ENCODE data around the gene MKRN3. TPM values are rescaled to one million over a fixed set of nuclear protein-coding genes. Genes with fewer than 3 reads are reported as not detected.

The MKRN3 gene
- total and polyA plus RNA-seq, 7 donors = 0.62 to 6.0 (median 1.3) TPM

DNA sequence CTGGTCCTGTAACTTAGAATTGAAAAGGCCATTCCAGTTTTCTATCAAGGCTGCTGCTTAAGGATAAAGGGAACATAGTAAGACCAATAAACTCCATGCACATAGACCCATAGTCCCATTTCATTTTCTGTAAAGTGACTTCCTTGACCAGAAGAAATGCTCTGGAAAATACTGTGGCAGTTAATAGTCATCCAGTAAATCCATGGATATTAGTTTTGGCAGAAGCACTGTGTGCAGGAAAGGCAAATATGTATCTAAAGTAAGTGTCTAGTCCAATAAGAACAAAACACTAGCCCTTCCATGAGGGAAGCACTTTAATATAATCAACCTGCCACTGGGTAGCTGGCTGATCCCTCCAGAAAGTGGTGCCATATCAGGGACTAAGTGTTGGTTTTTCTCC is 19.3 kb upstream of the MKRN3 start:
- Histone ChIP-seq H3K36me3 (ENCODE audit: insufficient read depth in 1 of 2, low read depth in 1 of 2) (no peaks in the 10 kb centered on the region), H3K4me3 (no peak overlapping the region), H3K9me3 (no peaks in the 10 kb centered on the region), H3K4me1 (no peaks in the 10 kb centered on the region), H3K27me3 (ENCODE audit: insufficient read depth in 3 of 3, low read length in 2 of 3) (no peaks in the 10 kb centered on the region), H3K27ac (no peak overlapping the region)
- ATAC-seq = no peak
- intact Hi-C loops (cut with DNase I) = no loop called here
- DNase-seq = no peak
- TF ChIP-seq, protein P1, sequence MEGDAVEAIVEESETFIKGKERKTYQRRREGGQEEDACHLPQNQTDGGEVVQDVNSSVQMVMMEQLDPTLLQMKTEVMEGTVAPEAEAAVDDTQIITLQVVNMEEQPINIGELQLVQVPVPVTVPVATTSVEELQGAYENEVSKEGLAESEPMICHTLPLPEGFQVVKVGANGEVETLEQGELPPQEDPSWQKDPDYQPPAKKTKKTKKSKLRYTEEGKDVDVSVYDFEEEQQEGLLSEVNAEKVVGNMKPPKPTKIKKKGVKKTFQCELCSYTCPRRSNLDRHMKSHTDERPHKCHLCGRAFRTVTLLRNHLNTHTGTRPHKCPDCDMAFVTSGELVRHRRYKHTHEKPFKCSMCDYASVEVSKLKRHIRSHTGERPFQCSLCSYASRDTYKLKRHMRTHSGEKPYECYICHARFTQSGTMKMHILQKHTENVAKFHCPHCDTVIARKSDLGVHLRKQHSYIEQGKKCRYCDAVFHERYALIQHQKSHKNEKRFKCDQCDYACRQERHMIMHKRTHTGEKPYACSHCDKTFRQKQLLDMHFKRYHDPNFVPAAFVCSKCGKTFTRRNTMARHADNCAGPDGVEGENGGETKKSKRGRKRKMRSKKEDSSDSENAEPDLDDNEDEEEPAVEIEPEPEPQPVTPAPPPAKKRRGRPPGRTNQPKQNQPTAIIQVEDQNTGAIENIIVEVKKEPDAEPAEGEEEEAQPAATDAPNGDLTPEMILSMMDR (IDR thresholded peaks at IDR 0.05) = no peak

DNA sequence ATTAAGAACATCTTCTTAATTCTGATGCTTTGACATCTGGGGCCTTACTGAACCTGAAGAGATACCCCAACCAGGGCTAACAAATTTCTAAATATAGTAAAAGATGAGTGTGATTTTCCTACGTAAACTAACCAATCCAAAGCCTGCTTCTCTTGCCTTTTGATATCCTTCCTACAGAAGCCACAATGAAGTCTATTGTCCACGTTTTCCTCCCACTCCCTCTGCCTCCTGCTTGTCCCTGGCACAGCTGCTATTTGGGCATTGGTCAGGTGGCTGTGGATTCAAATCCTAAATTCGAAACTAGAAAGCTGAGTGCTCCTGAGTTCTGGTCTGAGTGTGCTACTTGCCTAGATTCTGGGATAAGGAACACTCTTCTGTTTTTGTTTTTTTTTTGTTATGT is 17.4 kb upstream of the MKRN3 start:
- no peaks in the 10 kb centered on the region for H3K36me3 ChIP-seq (ENCODE audit: insufficient read depth in 1 of 2, low read depth in 1 of 2)
- H3K27ac ChIP-seq = no peak overlapping the region
- H3K4me1 ChIP-seq = no peaks in the 10 kb centered on the region
- DNase-seq = no peak
- H3K4me3 ChIP-seq = no peak overlapping the region
- H3K9me3 ChIP-seq = no peaks in the 10 kb centered on the region
- intact Hi-C loops (cut with DNase I) = no loop called here
- WGBS, 3 donors = 34 to 38% (median 37%) methylated on average over 3 of the region's 3 CpGs
- TF ChIP-seq, protein P1 (IDR thresholded peaks at IDR 0.05) = no peak
- no peak for ATAC-seq
- no peaks in the 10 kb centered on the region for H3K27me3 ChIP-seq (ENCODE audit: insufficient read depth in 3 of 3, low read length in 2 of 3)

DNA sequence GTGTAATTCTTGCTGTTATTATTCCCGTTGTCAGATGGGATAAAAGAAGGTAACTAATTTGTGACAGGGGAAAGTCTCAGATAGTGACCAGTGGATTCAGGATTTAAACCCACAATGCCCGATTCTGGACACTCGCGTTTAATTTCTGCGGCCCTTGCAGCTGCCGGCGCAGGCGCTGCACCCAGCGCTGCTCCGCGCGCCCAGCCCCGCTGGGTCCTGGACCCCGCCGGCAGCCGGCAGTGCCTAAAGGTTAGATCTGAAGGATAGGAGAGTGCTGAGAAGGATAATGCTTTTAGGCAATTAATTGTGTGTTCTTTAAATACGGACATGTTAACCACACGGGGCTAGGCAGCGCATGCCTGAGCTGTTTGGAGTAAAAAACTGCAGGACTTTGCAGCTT is 3.6 kb upstream of the MKRN3 start:
- 48 to 52% (median 50%) methylated on average over 19 of the region's 19 CpGs for WGBS, 3 donors
- intact Hi-C loops (cut with DNase I) = no loop called here
- no peak overlapping the region for H3K4me3 ChIP-seq

DNA sequence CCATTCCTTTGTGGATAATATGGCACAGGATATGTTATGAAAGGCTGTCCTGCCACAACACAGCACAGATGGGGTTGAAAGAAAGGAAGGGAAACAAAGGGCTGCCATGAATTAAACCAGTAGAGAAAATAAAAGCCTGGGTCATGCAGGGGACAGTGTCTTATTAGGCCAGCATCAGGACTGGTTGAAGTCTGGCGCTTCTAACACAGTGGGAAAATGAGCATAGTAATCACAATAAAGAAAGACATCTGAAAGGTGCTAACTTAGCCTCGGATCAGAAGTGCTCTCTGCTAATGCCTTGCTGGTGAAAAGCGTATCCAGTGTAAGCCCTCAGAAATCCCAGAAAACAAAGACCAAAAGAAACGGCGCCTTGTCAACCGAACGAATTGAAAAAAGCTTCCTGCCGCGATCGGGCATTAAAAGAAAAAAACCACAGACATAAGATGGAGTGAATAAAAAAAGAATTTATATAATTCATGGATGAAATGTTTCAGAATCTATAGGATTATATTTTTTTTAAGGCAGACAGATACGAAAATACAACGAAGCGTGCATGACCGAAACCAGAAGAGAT is 566 bp upstream of the MKRN3 start:
- TF ChIP-seq, protein P1 (IDR thresholded peaks at IDR 0.05) = no peak
- no peak for DNase-seq
- Histone ChIP-seq H3K9me3 (no peaks in the 10 kb centered on the region), H3K36me3 (ENCODE audit: insufficient read depth in 1 of 2, low read depth in 1 of 2) (no peaks in the 10 kb centered on the region), H3K27me3 (ENCODE audit: insufficient read depth in 3 of 3, low read length in 2 of 3) (peaks cover 0 to 2% (median 0%) of the 10 kb centered on the region in 3 donors), H3K4me3 (peak overlapping the region; percentile 80), H3K27ac (peak overlapping the region; percentile 86), H3K4me1 (no peaks in the 10 kb centered on the region)
- intact Hi-C loops (cut with DNase I) = no loop called here
- ATAC-seq = peak in 3 of 4 donors; percentile 25 to 60 (median 46)
- WGBS, 3 donors = 58 to 64% (median 61%) methylated on average over 14 of the region's 14 CpGs

More for the DNA sequence above, 3.6 kb upstream of the MKRN3 start:
- H3K27me3 ChIP-seq (ENCODE audit: insufficient read depth in 3 of 3, low read length in 2 of 3) = peaks cover 0 to 2% (median 0%) of the 10 kb centered on the region in 3 donors
- ATAC-seq (no peak), DNase-seq (no peak)
- no peaks in the 10 kb centered on the region for H3K4me1 ChIP-seq
- H3K36me3 ChIP-seq (ENCODE audit: insufficient read depth in 1 of 2, low read depth in 1 of 2) = no peaks in the 10 kb centered on the region
- H3K27ac ChIP-seq = no peak overlapping the region
- no peaks in the 10 kb centered on the region for H3K9me3 ChIP-seq
- TF ChIP-seq, protein P1 (IDR thresholded peaks at IDR 0.05) = no peak

- Histone ChIP-seq H3K4me3 (peak overlapping the region; percentile 80), H3K4me1 (no peaks in the 10 kb centered on the region), H3K27me3 (ENCODE audit: insufficient read depth in 3 of 3, low read length in 2 of 3) (peaks cover 0 to 2% (median 0%) of the 10 kb centered on the region in 3 donors), H3K36me3 (ENCODE audit: insufficient read depth in 1 of 2, low read depth in 1 of 2) (no peaks in the 10 kb centered on the region), H3K9me3 (no peaks in the 10 kb centered on the region), H3K27ac (peak overlapping the region; percentile 86)
- DNase-seq (peak in 1 of 2 donors; percentile 56), ATAC-seq (peak; percentile 40 to 77 (median 66))
- TF ChIP-seq, protein P1 (IDR thresholded peaks at IDR 0.05) = no peak
- WGBS, 3 donors = 53 to 62% (median 60%) methylated on average over 22 of the region's 22 CpGs
- intact Hi-C loops (cut with DNase I) = no loop called here
Observed at GRCh38 chr15:23566071-23566554, 639 bp downstream of the MKRN3 start.

Measured in psoas muscle (tissue), 8 donors.